IMR-90 (cell line): ENCODE data around the gene C1QTNF8. TPM values are rescaled to one million over a fixed set of nuclear protein-coding genes. Genes with fewer than 3 reads are reported as not detected.

Source experiments
- ATAC-seq: fragments of 200-7000 bp; cut with Tn5 transposase; 2 replicates; pipeline ENCODE4 v1.9.1; 2020; ENCODE audit warnings: low read depth, mild to moderate bottlenecking, moderate library complexity
- BruUV-seq: library from RNA; stranded (reverse); fragments of 400-500 nt; replicated peaks from 2 replicates; lab custom pipeline; 2021; lab: Mats Ljungman, UMichigan
- CTCF ChIA-PET: fragments of 300-600 bp; formaldehyde crosslinking; extraction: SDS; loops from one replicate; lab custom pipeline; 2021; ENCODE audit warnings: antibody characterized with exemption; lab: Yijun Ruan, JAX
- POLR2A ChIA-PET: fragments of 300-600 bp; sonication (Branson Sonifier 250); formaldehyde crosslinking; loops from one replicate; lab custom pipeline; 2022; ENCODE audit warnings: antibody characterized with exemption; ENCODE audit not compliant: unreplicated experiment; lab: Charles Lee
- DNase-seq: peaks from one replicate; pipeline ENCODE4 v3.0.0; 2013
- H2AFZ ChIP-seq: replicated peaks from 2 replicates; pipeline ENCODE3; 2013; ENCODE audit warnings: low read length, mild to moderate bottlenecking; ENCODE audit not compliant: poor library complexity
- H2AK5ac ChIP-seq: 2 replicates; pipeline ENCODE4 v1.6.1; 2013; ENCODE audit warnings: low read depth, low read length, inconsistent platforms
- H2AK9ac ChIP-seq: replicated peaks from 2 replicates; pipeline ENCODE3; 2013; ENCODE audit warnings: mild to moderate bottlenecking, low read depth, low read length, moderate library complexity; ENCODE audit not compliant: poor library complexity
- H2BK120ac ChIP-seq: 2 replicates; pipeline ENCODE4 v1.6.1; 2013; ENCODE audit warnings: low read depth, low read length, inconsistent platforms
- H2BK15ac ChIP-seq: 3 replicates; pipeline ENCODE4 v1.6.1; 2013; ENCODE audit warnings: low read depth, low read length, inconsistent platforms
- H2BK20ac ChIP-seq: 2 replicates; pipeline ENCODE4 v1.6.1; 2013; ENCODE audit warnings: low read depth, mild to moderate bottlenecking, inconsistent platforms, low read length, moderate library complexity
- H2BK5ac ChIP-seq: 2 replicates; pipeline ENCODE4 v1.6.1; 2013; ENCODE audit warnings: mild to moderate bottlenecking, low read depth, low read length, inconsistent platforms; ENCODE audit not compliant: poor library complexity, severe bottlenecking
- H3K14ac ChIP-seq: replicated peaks from 2 replicates; pipeline ENCODE4 v1.6.1; 2013; ENCODE audit warnings: low read depth, low read length, inconsistent platforms
- H3K18ac ChIP-seq: 2 replicates; pipeline ENCODE4 v1.6.1; 2013; ENCODE audit warnings: low read depth, low read length, control low read depth
- H3K23ac ChIP-seq: 2 replicates; pipeline ENCODE4 v1.6.1; 2013; ENCODE audit warnings: low read depth, low read length, inconsistent platforms
- H3K27ac ChIP-seq: 2 replicates; pipeline ENCODE4 v1.5.1; 2013; ENCODE audit warnings: mild to moderate bottlenecking, control low read depth, low read length; ENCODE audit not compliant: insufficient read depth
- H3K27me3 ChIP-seq: 2 replicates; pipeline ENCODE4 v1.6.1; 2013; ENCODE audit warnings: low read length; ENCODE audit not compliant: control insufficient read depth, insufficient read depth
- H3K36me3 ChIP-seq: 2 replicates; pipeline ENCODE4 v1.6.1; 2013; ENCODE audit warnings: low read length, mixed read lengths; ENCODE audit not compliant: control insufficient read depth, insufficient read depth
- H3K4ac ChIP-seq: 2 replicates; pipeline ENCODE4 v1.6.1; 2013; ENCODE audit warnings: low read depth, low read length, inconsistent platforms
- H3K4me1 ChIP-seq: 2 replicates; pipeline ENCODE4 v1.6.1; 2013; ENCODE audit warnings: low read length, mixed read lengths; ENCODE audit not compliant: control insufficient read depth, insufficient read depth
- H3K4me2 ChIP-seq: 2 replicates; pipeline ENCODE4 v1.6.1; 2013; ENCODE audit warnings: low read depth, mild to moderate bottlenecking, control low read depth, low read length, moderate library complexity
- H3K4me3 ChIP-seq: 2 replicates; pipeline ENCODE4 v1.5.1; 2013; ENCODE audit warnings: low read depth, mild to moderate bottlenecking, control low read depth, low read length, moderate library complexity; ENCODE audit not compliant: insufficient read depth
- H3K56ac ChIP-seq: 2 replicates; pipeline ENCODE4 v1.6.1; 2013; ENCODE audit warnings: low read length, inconsistent platforms; ENCODE audit not compliant: insufficient read depth; ENCODE audit errors: extremely low read depth
- H3K79me1 ChIP-seq, 2 experiments: 2 replicates each; pipeline ENCODE4 v1.6.1; 2013; ENCODE audit warnings: low read length in 2 of 2, inconsistent platforms in 1 of 2, low read depth in 1 of 2
- H3K9ac ChIP-seq: 2 replicates; pipeline ENCODE4 v1.6.1; 2013; ENCODE audit warnings: low read depth, low read length, control low read depth
- H3K9me1 ChIP-seq: 2 replicates; pipeline ENCODE4 v1.6.1; 2013; ENCODE audit warnings: low read length, inconsistent platforms; ENCODE audit not compliant: insufficient read depth
- H3K9me3 ChIP-seq: 2 replicates; pipeline ENCODE4 v1.6.1; 2013; ENCODE audit warnings: low read length; ENCODE audit not compliant: control insufficient read depth, insufficient read depth
- H4K20me1 ChIP-seq: 2 replicates; pipeline ENCODE4 v1.6.1; 2013; ENCODE audit warnings: low read length, inconsistent platforms; ENCODE audit not compliant: insufficient read depth
- H4K5ac ChIP-seq: 2 replicates; pipeline ENCODE4 v1.6.1; 2013; ENCODE audit warnings: mild to moderate bottlenecking, low read depth, low read length, control low read depth
- H4K8ac ChIP-seq, 2 experiments: 2 replicates each; pipeline ENCODE4 v1.6.1; 2013; ENCODE audit warnings: low read depth in 2 of 2, low read length in 2 of 2, control low read depth in 1 of 2, inconsistent platforms in 1 of 2
- H4K91ac ChIP-seq: 2 replicates; pipeline ENCODE4 v1.6.1; 2013; ENCODE audit warnings: low read depth, low read length, inconsistent platforms; ENCODE audit not compliant: insufficient read depth
- BHLHE40 ChIP-seq: fragments of 150-350 bp; IDR thresholded peaks from 2 replicates; pipeline ENCODE4 v1.6.1; 2016; ENCODE audit warnings: mild to moderate bottlenecking, low read depth, low read length
- CEBPB ChIP-seq: IDR thresholded peaks from 2 replicates; pipeline ENCODE4 v1.6.1; 2012; ENCODE audit warnings: low read depth, low read length, improper control_type of control experiment
- CTCF ChIP-seq: conservative IDR thresholded peaks from 2 replicates; pipeline ENCODE4 v1.5.1; 2012; ENCODE audit warnings: mild to moderate bottlenecking, low read depth, low read length, improper control_type of control experiment
- FOS ChIP-seq: fragments of 150-350 bp; IDR thresholded peaks from 2 replicates; pipeline ENCODE4 v1.6.1; 2016; ENCODE audit warnings: low read depth, low read length
- NFE2L2 ChIP-seq: fragments of 150-350 bp; IDR thresholded peaks from 2 replicates; pipeline ENCODE4 v1.6.1; 2016; ENCODE audit warnings: low read depth, mild to moderate bottlenecking, low read length
- POLR2A ChIP-seq: IDR thresholded peaks from 2 replicates; pipeline ENCODE4 v1.6.1; 2012; ENCODE audit warnings: mild to moderate bottlenecking, low read depth, low read length
- RCOR1 ChIP-seq: IDR thresholded peaks from 2 replicates; pipeline ENCODE4 v1.6.1; 2012; ENCODE audit warnings: mild to moderate bottlenecking, low read length, improper control_type of control experiment; ENCODE audit not compliant: insufficient replicate concordance
- WGBS, 2 experiments: methylation state at CpG; one replicate each; pipeline versions ENCODE4 v1.1.5 to v1.1.7; 2013; ENCODE audit warnings: missing lambda C conversion rate in 2 of 2; ENCODE audit not compliant: insufficient read length in 1 of 2; ENCODE audit errors: extremely low coverage in 2 of 2; 5-methylcytosine and 5-hydroxymethylcytosine counted together
- dilution Hi-C: fragments of 300-500 bp; cut with HindIII; formaldehyde crosslinking; loops from one replicate; pipeline ENCODE4 v1.14.3; 2018; ENCODE audit warnings: low sequenced_read_pairs; ENCODE audit not compliant: unreplicated experiment
- in situ Hi-C: fragments of 300-500 bp; cut with MboI; formaldehyde crosslinking; loops from 3 replicates; pipeline ENCODE4 v1.14.3; 2019; ENCODE audit warnings: low sequenced_read_pairs, inconsistent platforms, mixed read lengths
- intact Hi-C: fragments of 100-400 bp; cut with micrococcal nuclease; formaldehyde crosslinking; loops from 2 replicates; pipeline ENCODE4 v1.10.0; 2022
- polyA plus RNA-seq, 3 experiments: library from polyadenylated mRNA; depleted of rRNA; stranded (reverse); fragments of >200 nt; gene quantifications; 2 replicates each; pipeline ENCODE4 v1.2.3, GENCODE V29; 2012; ENCODE audit warnings: low replicate concordance in 1 of 3
- total RNA-seq: library from RNA; depleted of rRNA; stranded (reverse); fragments of >200 nt; gene quantifications from 2 replicates; pipeline ENCODE4 v1.2.3, GENCODE V29; 2012
- TF ChIP-seq, protein P1 (sequence below): fragments of 150-350 bp; IDR thresholded peaks from 2 replicates; pipeline ENCODE4 v1.6.1; 2017; ENCODE audit warnings: mild to moderate bottlenecking, antibody characterized with exemption, low read length, low read depth

Gene C1QTNF8
- total and polyA plus RNA-seq, 2 of the 4 experiments (the other 2 are of a cell fraction), result not detected

DNA sequence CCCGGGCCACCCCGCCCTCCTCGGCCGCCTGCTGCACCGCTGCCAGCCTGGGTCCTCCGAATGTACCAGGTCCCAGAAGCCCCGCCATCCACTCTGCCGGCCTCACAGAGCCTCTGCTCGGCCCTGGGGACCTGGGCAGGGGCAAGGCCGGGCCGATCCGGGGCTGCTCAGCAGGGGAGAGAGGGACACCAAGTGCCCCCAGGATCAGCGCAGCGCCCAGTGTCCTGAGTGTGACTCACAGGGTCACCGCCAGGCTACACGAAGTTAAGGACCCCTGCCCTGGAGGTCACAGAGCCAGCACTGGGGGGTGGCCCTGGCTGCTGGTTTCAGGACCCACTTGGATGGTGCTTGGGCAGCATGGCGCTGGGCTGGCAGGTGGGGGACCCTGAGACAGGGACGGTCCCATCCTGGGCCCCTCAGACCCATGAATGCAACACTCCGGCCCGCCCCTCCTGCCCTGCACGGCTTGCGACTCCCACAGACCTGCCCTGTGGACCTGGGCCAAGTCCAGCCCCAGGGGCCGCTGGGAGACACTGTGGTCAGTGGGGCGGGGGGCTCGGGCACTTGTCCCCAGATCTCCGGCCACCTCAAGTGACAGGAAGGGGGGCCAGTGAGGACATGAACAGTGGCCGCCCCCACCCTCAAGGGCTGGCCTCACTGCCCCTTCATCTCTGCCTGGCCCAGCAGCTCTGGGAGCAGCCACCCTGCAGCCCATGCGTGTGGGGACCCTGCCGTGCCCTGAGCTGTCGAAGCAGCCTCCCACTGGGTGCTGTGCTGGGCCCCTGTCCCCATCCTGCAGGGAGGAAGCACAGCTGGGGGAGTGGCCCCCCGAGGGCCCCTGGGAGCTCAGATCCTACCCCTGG, 46.7 kb downstream of the C1QTNF8 start:
- H3K18ac ChIP-seq, result no peak overlapping the region
- no peak for DNase-seq
- no peak overlapping the region for H2AK5ac ChIP-seq
- H3K9ac ChIP-seq, result no peak overlapping the region
- H2BK5ac ChIP-seq, result no peak overlapping the region
- H3K4me1 ChIP-seq, result no peaks in the 10 kb centered on the region
- dilution Hi-C loops, result no loop called here
- peaks cover 30% of the 10 kb centered on the region for H3K27me3 ChIP-seq
- no peaks in the 10 kb centered on the region for H4K20me1 ChIP-seq
- no peaks in the 10 kb centered on the region for H3K36me3 ChIP-seq
- H2AK9ac ChIP-seq, result no peak overlapping the region
- no peak overlapping the region for H3K27ac ChIP-seq
- no peak overlapping the region for H4K5ac ChIP-seq
- ChIA-PET CTCF (no interaction called here), POLR2A (no interaction called here)
- H3K23ac ChIP-seq, result no peak overlapping the region
- H3K4ac ChIP-seq, result no peak overlapping the region
- TF ChIP-seq CEBPB (no peak), NFE2L2 (no peak), POLR2A (no peak), BHLHE40 (no peak), CTCF (no peak), FOS (no peak), RCOR1 (no peak)
- TF ChIP-seq, protein P1, sequence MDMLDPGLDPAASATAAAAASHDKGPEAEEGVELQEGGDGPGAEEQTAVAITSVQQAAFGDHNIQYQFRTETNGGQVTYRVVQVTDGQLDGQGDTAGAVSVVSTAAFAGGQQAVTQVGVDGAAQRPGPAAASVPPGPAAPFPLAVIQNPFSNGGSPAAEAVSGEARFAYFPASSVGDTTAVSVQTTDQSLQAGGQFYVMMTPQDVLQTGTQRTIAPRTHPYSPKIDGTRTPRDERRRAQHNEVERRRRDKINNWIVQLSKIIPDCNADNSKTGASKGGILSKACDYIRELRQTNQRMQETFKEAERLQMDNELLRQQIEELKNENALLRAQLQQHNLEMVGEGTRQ, result no peak
- H3K79me1 ChIP-seq, result no peaks in the 10 kb centered on the region
- no TSS peak for BruUV-seq
- H4K91ac ChIP-seq, result no peak overlapping the region
- in situ Hi-C loops, result no loop called here
- no peak overlapping the region for H2BK15ac ChIP-seq
- intact Hi-C loops, result no loop called here
- no peak overlapping the region for H2BK120ac ChIP-seq
- H2AFZ ChIP-seq, result no peak overlapping the region
- no peak overlapping the region for H3K4me2 ChIP-seq
- H3K56ac ChIP-seq, result no peak overlapping the region
- WGBS, 2 experiments, result 75% methylated on average over 17 of the region's 31 CpGs; no CpG with 5 or more reads in 1 of the 2 experiments
- no peaks in the 10 kb centered on the region for H3K9me3 ChIP-seq
- H3K9me1 ChIP-seq, result no peaks in the 10 kb centered on the region
- no peak overlapping the region for H4K8ac ChIP-seq
- ATAC-seq, result no peak
- no peak overlapping the region for H2BK20ac ChIP-seq
- H3K4me3 ChIP-seq, result no peak overlapping the region
- H3K14ac ChIP-seq, result no peak overlapping the region
